ENCODE data around the gene TTC28.

DNA sequence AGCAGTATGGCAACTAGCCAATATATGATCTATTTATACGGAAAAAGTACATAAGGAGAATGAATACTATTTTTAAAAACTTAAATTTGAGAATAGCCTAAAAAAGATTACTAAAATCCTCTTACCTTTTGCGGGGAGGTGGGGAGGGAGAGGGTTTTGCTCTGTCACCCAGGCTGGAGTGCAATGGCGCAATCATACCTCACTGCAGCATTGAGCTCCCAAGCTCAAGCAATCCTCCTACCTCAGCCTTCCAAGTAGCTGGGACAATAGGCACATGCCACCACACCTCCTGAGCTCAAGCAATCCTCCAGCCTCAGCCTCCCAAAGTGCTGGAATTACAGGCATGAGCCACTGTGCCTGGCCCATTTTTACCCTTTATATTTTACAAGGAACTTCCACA, 82.0 kb downstream of the TTC28 start:
- TF ChIP-seq YY1 (IDR thresholded peaks at IDR 0.05; ENCODE audit: extremely low read depth, insufficient replicate concordance, low read depth, low read length) (no peak), EGR1 (IDR thresholded peaks at IDR 0.05; ENCODE audit: low read depth) (no peak), TCF7L2 (IDR thresholded peaks at IDR 0.05; ENCODE audit: borderline replicate concordance, extremely low read depth, insufficient read depth, insufficient read length) (no peak), ZNF274 (IDR thresholded peaks at IDR 0.05; ENCODE audit: low read depth, low read length) (no peak), CEBPB (IDR thresholded peaks at IDR 0.05; ENCODE audit: low read depth) (no peak), POLR2AphosphoS5 (IDR thresholded peaks at IDR 0.05; ENCODE audit: low read depth, low read length) (no peak), RAD21 (IDR thresholded peaks at IDR 0.05; ENCODE audit: low read depth) (no peak)
- TF ChIP-seq, protein P1, sequence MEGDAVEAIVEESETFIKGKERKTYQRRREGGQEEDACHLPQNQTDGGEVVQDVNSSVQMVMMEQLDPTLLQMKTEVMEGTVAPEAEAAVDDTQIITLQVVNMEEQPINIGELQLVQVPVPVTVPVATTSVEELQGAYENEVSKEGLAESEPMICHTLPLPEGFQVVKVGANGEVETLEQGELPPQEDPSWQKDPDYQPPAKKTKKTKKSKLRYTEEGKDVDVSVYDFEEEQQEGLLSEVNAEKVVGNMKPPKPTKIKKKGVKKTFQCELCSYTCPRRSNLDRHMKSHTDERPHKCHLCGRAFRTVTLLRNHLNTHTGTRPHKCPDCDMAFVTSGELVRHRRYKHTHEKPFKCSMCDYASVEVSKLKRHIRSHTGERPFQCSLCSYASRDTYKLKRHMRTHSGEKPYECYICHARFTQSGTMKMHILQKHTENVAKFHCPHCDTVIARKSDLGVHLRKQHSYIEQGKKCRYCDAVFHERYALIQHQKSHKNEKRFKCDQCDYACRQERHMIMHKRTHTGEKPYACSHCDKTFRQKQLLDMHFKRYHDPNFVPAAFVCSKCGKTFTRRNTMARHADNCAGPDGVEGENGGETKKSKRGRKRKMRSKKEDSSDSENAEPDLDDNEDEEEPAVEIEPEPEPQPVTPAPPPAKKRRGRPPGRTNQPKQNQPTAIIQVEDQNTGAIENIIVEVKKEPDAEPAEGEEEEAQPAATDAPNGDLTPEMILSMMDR (IDR thresholded peaks at IDR 0.05 in 2 of 3, conservative IDR thresholded peaks at IDR 0.05 in 1 of 3; ENCODE audit: borderline replicate concordance in 1 of 3, insufficient read depth in 1 of 3, low read depth in 2 of 3, low read length in 2 of 3): no peak
- TF ChIP-seq, protein P2, sequence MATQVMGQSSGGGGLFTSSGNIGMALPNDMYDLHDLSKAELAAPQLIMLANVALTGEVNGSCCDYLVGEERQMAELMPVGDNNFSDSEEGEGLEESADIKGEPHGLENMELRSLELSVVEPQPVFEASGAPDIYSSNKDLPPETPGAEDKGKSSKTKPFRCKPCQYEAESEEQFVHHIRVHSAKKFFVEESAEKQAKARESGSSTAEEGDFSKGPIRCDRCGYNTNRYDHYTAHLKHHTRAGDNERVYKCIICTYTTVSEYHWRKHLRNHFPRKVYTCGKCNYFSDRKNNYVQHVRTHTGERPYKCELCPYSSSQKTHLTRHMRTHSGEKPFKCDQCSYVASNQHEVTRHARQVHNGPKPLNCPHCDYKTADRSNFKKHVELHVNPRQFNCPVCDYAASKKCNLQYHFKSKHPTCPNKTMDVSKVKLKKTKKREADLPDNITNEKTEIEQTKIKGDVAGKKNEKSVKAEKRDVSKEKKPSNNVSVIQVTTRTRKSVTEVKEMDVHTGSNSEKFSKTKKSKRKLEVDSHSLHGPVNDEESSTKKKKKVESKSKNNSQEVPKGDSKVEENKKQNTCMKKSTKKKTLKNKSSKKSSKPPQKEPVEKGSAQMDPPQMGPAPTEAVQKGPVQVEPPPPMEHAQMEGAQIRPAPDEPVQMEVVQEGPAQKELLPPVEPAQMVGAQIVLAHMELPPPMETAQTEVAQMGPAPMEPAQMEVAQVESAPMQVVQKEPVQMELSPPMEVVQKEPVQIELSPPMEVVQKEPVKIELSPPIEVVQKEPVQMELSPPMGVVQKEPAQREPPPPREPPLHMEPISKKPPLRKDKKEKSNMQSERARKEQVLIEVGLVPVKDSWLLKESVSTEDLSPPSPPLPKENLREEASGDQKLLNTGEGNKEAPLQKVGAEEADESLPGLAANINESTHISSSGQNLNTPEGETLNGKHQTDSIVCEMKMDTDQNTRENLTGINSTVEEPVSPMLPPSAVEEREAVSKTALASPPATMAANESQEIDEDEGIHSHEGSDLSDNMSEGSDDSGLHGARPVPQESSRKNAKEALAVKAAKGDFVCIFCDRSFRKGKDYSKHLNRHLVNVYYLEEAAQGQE (IDR thresholded peaks at IDR 0.05; ENCODE audit: low read depth): no peak
